SIG-M5 treated with dmso at 0.1 percent for 504 hours (cell line): ENCODE measurements around the gene ROCK2.
"Not testable (repeated sequence)": the region's sequence is repeated elsewhere in the genome, so short reads cannot be mapped to it uniquely, and the experiment has no call there.

ENCODE experiments used
- DNase-seq: peaks from one replicate; lab custom pipeline; 2025; ENCODE audit not compliant: unreplicated experiment; lab: John Stamatoyannopoulos, UW

Gene ROCK2

DNA sequence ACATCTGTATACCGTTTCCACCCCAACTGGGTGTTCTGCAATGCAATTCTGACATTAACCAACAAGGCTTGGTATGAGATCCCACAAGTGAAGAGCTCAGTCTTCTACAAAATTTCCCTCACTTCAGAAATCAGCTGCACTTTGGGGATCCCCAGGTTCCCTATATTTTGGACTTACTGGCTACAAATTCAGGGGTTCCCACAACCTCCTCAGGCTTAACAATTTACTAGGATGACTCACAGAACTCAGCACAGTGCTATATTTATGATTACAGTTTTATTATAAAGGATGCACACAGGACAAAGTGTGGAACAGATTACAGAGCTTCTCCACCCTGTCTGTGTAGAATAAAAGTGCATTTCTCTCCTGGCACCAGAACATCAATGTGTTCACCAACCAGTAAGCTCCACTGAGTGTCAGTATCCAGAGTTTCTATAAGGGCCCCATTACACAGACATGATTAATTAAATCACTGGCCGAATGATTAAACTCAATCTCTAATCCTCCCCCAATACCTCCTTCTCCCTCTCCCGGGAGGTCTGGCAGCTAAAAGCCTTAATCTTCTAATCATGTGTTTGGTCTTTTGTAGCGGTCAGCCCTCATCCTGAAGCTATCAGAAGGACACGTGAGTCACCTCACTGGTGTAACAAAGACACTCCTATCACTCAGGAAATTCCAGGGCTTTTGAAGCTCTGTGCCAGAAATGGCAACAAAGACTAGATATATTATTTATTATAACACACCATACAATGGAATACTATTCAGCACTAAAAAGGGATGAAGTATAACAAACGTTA lies 104.6 kb downstream of the ROCK2 start:
- no peak for DNase-seq

DNA sequence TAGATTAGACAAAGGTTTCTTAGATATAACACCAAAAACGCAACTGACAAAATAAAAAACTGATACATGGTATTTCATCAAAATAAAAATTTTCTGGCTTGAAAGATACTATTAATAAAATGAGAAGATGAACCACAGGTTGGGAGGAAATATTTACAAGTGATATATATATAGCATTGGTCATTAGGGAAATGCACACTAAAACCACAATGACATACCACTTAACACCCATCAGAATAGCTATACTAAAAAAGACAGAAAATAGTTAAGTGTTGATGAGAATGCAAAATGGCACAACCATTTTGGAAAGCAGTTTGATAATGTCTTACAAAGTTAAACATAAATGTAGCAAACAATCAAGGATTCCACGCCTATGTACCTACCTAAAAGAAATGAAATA lies 105.3 kb downstream of the ROCK2 start:
- DNase-seq, result no peak

DNA sequence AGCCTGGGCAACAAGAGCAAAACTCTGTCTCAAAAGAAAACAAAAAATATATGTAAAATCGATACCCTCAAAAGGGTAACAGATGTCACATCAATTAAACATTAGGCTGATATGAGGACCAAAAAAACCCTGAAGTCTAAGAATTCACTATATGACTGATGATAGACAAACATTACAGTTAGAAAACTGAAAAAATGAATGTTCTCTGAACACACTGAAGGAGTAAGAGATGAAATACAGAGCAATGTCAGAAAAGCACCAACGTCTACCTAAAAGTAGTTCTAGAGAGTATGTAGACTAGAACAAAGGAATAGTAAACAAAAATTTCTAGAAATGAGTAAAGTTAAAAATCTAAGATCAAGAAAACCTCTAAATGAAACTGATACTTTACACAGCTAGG lies 107.3 kb downstream of the ROCK2 start:
- no peak for DNase-seq

DNA sequence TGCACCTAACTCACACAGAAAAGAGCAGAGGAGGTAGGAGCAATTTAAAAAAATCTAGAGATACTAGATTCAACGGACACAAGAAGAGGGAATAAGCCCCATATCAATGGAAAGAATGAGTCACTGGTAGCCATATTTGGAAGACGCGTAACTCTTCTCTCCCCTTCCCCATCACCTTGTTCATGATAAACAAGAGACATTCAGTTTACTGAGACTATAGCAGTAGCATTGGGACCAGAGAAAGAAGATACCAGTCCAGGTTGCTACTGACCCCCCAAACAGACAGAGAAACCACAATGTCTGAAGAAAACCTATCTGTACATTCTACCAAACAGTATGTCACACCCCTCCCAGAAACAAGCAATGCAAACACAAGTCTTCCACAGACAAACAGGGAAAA lies 108.1 kb downstream of the ROCK2 start:
- DNase-seq, result no peak

DNA sequence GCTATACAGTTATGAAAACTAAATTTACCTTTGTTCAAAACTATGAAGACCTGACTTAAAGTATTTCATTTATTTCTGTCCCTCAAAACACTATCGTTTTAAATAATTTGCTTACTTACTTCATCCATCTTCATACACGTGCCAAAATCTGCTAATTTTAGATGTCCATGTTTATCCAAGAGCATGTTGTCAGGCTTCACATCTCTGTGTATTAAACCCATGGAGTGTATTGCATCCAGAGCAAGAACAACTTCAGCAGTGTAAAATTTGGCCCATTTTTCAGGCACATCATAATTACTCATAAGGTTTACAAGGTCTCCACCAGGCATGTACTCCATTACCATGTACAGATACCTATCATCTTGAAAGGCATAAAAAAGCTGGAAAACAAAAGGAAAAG lies 108.9 kb downstream of the ROCK2 start:
- DNase-seq, result no peak

DNA sequence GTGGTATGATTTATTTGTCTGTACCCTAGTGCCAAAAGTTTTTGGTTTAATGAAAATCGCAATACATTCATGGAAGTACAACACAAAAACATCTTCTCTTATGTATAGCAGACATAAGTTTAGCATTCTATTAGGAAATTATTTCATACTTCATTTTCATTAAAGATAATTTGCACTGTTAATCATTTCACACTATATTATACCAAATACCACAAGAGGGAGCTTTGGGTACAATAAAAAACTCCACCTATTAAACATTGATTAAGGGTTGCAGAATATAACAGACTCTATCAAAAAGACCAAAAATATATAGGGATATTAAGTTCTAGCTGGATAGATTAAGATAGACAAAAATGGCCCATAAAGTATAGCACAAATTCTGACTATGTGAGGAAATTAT lies 110.1 kb downstream of the ROCK2 start:
- DNase-seq, result no peak

DNA sequence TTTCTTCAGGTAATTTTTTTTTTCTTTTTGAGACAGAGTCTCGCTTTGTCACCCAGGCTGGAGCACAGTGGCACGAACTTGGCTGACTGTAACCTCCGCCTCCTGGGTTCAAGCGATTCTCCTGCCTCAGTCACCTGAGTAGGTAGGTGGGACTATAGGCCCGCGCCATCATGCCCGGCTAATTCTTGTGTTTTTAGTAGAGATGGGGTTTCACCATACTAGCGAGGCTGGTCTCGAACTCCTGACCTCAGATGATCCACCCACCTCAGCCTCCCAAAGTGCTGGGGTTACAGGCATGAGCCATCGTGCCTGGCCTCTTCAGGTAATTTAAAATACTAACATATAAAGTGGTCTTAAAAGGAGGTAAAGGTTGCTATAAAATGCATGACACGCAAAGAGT lies 113.2 kb downstream of the ROCK2 start:
- not testable (repeated sequence) for DNase-seq

DNA sequence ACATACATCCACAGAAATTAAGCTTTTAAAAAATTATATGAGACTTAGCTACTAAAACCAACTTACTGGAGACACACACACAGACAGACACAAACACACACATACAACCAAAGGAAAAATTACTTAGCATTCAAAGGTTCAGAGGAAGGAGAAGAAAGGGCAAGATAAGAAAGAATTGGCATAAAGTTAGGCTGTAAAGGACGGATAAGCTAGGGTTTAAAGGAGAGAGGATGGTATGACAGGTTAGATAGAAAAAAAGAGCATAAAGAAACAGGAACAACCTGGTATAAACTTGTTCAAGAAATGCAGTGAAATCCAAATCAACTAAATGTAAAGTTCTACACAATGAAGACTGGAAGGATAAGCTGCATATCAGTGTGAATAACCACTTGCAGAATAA lies 115.7 kb downstream of the ROCK2 start:
- no peak for DNase-seq

DNA sequence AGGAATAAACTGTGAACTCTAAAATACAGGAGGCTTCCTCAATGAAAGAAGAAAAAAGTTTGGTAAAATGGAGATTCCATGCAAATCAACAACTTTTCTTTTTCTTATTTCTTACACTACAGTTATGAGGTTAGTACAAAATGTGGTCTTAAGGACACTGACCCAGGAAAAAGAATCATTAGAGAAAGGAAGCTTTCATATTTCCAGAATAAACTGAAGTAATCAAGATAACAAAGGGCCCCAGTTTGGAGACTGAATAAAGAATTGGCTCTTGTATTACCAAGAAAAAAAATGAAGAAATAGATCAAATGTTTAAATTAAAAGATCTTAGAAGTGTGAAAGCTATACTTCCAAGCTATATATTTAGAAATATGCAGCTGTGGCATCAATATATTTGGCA lies 116.8 kb downstream of the ROCK2 start:
- no peak for DNase-seq

DNA sequence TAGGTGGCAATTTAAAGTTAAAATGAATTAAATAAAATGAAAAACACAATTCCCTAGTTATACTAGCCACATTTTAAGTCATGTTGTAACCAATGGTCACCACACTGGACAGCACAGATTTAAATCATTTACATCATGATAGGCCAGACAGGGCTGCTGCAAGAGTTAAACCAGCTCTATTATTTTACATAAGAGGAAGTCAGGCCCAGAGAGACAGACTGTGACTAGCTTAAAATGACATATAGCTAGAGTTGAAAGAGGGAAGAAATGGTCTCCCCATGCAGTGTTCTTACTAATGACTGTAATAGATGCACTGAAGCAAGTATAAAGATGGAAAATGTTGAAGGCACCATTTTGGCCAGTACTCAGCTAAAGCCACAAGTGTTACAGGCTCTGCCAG lies 119.5 kb downstream of the ROCK2 start:
- DNase-seq, result peak; percentile 36

DNA sequence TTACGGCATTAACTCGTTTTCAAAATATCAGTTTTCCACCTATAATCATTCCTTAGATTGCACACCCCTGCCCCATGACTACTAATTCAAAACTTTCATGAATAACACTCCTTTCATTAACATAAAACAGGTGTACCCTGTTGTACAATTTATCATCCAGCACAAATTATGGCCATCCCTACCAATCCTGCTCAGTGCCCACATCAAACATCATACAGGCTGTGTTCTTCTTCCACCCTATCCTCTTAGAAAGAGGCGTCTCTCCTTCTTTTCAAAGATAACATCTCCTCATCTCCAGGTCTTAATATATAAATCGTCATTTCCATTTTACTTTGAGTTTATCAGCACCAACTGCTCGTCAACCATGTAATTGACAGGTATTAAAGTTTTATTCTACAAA lies 121.6 kb downstream of the ROCK2 start:
- no peak for DNase-seq

DNA sequence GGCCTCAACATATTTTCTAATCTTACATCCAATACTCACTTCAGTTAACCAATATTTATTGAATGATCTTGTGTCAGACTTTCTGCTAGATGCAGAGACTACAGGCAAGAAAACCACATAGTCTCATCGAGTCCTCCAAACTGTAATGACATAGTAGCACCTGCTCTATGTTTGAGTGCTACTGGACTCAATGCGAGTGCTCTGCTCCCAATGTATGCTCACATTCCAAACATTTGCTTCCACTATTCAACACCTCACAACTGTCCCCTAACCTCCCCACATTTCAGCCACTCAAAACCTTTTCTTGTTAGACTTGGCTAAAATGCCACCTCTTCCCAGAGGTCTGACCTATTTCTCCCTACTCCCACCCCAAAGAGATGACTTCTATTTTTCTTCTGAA lies 124.0 kb downstream of the ROCK2 start:
- DNase-seq, result no peak

DNA sequence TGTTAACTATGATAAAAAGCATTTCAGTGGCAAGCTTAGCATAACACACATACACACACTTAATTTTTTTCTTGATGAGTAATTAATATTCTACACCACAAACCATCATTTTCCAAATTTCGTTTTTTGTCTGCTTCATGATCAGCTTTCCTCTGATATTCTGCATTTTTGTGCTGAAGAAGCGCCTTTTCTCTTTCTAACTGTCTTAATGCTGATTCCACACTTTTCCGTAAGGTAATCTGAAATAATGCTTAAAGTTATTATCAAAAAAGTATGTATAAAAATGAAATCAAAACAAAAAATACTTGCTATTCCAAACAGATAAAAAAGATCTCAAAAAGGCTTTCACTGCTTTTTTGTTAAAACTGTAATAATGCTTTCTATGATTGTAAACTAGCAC lies 129.0 kb downstream of the ROCK2 start:
- no peak for DNase-seq

DNA sequence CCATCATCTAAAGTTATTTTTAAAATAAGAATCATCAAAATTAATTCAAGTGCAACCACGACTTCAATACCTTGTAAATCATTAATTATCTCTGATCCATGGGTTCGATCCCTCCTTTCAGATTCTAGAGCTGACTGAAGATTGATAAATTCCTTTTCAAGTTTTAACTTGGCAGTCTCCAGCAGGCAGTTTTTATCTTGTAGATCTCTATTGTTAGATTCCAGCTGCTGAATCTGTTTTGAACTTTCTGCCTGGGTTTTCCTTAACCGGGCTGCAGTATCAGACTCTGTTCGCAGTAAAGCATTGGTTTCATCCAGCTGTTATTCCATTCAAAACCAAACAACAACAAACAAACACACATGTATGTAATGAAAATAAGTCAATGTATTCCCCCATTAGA lies 129.7 kb downstream of the ROCK2 start:
- DNase-seq, result no peak

DNA sequence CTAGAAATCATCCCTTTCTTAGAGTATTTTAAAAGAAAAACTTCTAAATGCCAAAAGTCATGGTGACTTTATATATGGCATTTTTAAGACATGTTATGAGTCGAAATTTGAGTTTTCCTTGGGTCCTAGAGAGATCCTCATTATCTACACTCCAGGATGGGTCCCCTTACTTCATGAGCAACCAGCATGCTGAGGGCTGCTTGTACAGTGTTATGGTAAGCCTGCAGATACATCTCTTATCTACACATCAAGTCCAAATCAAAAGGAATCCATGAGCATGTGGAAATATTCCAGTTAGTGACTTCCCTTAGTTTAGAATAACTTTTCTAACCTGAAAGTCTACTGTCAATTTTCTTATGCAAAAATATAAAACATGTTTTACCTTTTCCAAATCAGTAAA lies 130.5 kb downstream of the ROCK2 start:
- no peak for DNase-seq

DNA sequence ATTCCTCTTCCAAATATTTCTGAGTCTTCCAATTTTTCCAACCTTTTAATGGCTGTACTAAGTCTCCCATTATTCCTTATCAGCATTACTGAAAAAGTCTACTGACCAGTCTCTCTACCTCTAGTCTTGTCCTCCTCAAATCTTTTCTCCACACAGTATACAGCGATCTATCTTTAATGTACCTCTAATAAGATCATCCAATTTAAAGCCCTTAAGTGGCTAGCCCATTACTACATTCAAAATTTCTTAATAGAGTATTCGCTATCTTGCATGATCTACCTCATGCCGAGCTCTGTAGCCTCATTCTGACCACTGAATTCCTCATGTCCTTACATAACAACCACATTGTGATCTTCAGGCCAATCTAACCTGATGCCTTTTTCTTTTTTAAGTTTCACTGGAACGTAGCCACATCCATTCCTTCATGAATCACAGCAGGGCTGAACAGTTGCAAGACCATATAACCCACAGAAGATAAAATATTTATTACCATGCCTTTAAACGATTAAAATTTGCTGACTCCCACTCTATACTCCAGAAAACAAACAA lies 131.3 kb downstream of the ROCK2 start:
- DNase-seq, result no peak

DNA sequence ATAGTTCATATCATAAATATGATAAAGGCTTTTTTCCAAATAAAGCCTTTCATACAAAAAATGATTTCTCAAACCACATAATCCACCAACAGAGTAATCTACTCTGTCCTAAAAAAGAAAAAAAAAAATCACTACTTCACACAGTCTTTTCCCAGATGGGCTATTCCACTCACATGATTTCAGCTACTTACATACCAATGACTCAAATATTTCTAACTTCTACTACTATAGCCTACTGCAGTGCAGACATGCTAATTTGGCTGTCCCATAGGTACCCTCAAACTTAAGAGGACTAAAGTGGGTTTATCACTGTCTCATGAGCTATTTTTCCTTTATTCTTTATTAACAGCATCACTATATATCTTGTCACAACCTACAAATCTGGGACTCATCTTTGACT lies 131.8 kb downstream of the ROCK2 start:
- DNase-seq, result no peak

DNA sequence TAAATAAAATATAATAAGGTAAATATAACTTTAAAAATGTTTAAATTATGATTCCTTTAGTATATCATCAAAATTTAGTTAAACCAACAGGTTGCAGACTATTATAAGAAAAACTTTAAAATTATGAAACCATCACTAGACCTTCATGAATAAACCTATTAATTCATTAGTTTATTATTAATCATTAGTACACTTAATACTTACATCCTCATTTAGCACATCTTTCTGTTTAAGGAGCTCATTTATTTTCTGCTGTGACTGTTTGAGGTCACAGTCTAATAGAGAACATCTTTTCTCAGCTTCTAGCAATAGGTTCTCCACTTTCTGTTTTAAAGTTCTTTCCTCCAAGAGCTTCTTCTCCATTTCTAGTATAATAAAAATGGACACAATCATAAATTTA lies 136.4 kb downstream of the ROCK2 start:
- no peak for DNase-seq

DNA sequence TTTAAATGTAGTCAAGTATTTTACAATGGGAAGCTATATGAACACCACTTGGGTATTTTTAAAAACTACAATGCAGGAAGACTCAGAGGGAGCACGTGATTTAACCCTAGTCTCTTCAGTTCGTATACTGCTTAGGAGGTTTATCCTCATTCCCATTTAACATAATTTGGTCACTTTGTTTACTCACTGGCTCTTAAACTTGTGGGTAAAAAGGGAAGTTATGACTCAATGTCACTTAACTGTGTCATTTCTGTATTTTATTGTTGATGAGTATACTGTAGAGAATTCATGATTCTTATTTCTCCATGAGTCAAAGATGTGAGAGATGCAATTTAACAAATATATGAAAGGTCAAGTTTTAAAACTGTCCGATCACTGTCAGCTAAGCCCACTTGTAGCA lies 141.0 kb downstream of the ROCK2 start:
- DNase-seq, result peak; percentile 64

DNA sequence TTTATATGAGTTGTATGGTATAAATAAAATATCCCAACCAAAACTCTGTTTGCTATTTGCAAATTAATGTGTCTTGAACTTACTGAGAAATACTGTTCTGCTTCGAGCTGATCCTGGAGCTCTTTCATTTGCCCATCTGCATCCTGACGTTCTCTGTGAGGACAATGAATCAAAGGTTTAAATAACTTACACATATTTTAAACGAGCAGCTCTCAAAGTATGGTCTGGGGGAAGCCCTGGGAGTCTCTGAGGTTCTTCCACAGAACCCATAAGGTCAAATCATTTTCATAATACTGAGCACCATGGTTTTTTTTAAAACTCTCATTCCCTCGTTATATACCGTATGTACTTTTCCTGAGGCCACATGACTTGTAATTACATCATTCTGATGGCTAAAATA lies 142.5 kb downstream of the ROCK2 start:
- DNase-seq, result no peak

DNA sequence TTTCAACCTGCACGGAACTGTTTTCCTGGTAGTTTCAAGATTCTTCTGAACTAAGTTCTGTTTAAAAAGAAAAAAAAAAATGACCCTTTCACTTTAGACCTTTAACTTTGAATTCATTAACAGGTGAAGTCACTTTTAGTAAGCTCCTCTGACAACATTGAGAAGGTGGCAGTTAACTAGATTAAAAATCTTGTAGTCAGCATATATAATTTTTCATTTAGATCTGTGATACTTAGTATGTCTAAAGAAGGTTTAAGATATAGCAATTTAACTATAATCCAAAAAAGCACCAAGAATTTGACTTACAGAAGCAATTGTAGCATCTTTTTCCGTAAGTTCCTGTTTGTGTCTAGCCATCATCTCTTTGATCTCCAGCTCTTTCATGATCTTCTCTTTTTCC lies 143.8 kb downstream of the ROCK2 start:
- DNase-seq, result no peak

DNA sequence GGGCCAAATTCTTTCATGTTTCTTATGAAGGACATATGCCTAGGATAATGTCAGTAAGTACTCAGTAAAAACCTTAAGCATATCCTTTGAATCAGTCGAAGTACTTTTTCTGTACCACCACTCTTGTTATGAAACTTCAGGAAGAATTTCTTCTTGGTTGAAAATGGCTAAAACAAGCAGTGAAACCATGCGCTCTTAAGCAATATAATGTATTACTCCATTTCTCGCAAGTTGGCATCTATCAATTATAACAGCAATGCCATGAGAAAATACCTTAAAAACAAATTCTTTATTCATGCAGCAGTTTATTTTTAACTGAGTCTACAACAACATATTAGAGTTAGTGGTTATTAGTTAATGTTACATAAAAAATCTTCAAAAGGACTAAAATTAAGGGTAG lies 148.2 kb downstream of the ROCK2 start:
- peak; percentile 16 for DNase-seq

DNA sequence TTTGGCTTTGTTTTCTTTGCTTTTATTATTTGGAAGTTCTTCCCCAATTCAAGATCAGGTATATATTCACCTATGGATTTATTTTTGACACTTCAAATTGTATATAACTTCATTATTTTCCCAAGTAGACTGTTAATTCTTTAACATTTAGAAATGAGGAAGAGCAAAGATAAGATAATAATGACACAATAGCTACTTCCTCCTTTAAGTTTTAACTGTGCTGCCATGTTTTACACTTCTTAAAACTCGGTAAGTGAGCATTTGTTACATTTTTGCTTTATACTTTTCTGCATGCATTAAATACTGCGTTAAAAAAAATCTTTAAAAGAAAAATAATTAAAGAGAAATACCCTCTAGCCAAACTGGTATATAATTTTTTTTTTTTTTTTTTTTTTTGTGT lies 156.7 kb downstream of the ROCK2 start:
- peak; percentile 79 for DNase-seq
